HG02884 (cell line): Measurements from ENCODE around the gene ARPP19.
"Not testable (repeated sequence)": the region's sequence is repeated elsewhere in the genome, so short reads cannot be mapped to it uniquely, and the experiment has no call there.

Experiments
- ATAC-seq: cut with Tn5 transposase; IDR thresholded peaks from one replicate; pipeline ENCODE4 v1.9.1; 2021; ENCODE audit warnings: mild to moderate bottlenecking, moderate library complexity; ENCODE audit not compliant: unreplicated experiment

The ARPP19 gene

GRCh38 chr15:52515343-52515742 lies 53.5 kb downstream of the ARPP19 start:
- ATAC-seq = no peak

DNA sequence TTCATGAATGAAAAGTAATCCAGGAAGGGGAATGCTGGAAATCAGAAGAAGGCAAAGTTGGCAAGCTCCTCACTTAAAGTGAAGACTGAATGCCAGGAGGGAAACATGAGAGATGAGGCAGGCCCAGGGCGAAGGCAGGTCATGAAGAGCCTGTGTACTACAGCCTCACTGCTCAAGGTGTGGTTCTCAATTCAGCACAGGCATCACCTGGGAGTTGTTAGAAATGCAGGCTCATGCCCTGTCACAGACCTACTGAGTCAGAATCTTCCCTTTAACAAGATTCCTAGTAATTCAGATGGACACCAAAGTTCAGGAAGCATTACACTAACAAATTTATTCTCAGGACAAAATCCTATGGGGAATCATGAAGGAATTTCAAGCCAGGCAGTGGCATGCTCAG lies 54.3 kb downstream of the ARPP19 start:
- ATAC-seq = no peak

DNA sequence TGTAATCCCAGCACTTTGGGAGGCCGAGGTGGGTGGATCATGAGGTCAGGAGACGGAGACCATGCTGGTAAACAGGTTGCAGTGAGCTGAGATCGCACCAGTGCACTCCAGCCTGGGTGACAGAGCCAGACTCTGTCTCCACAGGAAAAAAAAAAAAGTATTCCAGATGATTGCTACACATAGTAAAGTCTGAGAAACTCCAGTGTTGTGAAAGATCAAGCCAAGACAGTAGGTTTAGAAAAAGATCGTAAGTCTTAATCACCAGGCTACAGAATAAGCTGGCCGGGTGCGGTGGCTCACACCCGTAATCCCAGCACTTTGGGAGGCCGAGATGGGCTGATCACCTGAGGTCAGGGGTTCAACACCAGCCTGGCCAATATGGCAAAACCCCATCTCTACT lies 56.0 kb downstream of the ARPP19 start:
- not testable (repeated sequence) for ATAC-seq

DNA sequence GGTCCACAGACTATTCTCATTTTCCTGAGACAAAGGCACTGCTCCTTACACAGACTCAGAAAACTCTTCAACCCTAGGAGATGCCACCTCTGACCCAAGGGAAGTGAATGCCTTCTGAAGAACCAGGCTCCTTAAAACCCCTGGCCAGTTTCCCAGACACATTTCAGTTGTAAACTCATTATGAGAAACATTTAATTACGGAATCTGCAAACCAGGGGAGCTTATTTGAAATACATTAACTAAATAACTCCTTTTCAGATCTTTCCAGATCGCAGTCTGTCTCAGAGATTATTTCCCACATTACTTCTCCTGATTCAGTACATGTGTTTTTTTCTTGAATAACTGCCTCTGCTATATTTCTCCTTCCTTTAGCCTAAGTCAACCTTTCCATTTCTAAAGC lies 57.7 kb downstream of the ARPP19 start:
- no peak for ATAC-seq

DNA sequence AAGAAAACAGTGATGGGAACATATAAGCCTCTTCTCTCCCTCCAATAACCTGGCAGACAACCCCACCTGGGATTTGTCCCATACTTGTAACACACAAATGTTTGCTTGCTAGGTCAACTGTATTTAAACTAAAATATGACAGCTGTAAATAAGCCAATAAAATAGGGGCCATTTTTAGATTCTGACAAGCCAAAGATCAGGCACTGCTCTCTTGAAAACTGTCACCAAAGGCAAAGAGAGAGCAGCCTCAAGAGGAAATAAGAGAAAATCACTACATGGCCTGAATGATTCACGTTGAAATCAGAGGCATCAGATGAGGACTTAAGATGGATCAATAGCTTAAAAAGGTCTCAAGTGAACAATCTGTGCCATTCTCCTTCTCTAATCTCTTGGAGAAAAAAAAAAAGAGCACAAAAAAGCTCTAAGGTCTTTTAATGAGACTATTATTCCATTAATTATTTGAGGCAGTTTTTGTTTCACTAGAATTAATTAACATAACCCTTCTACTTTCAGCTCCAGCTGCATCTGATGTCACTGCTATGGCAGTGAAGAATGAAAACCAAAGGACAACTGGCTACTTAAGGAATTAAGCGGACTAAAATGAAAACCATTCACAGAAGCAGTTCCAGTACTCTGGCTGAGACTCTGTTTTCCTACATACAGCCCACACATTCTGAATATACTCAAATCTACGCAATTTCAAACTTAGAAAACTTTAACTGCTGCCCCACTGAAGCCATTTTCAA lies 59.2 kb downstream of the ARPP19 start:
- ATAC-seq = no peak

DNA sequence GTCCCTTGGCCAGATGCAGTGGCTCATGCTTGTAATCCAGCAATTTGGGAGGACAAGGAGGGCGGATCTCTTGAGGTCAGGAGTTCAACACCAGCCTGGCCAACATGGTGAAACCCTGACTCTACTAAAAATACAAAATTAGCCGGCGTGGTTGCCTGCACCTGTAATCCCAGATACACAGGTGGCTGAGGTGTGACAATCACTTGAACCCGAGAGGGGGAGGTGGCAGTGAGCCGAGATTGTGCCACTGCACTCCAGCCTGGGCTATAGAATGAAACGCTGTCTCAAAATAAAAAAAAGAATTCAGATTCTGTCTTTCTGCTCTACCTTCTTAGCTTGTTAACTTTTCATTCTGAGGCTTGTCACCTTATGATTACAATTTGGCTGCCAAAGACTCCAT lies 62.3 kb downstream of the ARPP19 start:
- no peak for ATAC-seq

DNA sequence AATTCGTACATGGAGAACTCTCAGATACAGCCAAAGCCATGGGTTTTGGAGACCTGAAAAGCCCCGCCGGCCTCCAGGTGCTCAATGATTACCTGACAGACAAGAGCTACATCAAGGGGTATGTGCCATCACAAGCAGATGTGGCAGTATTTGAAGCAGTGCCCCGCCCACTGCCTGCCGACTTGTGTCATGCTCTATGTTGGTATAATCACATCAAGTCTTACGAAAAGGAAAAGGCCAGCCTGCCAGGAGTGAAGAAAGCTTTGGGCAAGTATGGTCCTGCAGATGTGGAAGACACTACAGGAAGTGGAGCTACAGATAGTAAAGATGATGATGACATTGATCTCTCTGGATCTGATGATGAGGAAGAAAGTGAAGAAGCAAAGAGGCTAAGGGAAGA lies 63.7 kb downstream of the ARPP19 start:
- ATAC-seq = no peak

- peak; percentile 82 for ATAC-seq
These were observed 64.9 kb downstream of the ARPP19 start for GRCh38 chr15:52503788-52504496.

DNA sequence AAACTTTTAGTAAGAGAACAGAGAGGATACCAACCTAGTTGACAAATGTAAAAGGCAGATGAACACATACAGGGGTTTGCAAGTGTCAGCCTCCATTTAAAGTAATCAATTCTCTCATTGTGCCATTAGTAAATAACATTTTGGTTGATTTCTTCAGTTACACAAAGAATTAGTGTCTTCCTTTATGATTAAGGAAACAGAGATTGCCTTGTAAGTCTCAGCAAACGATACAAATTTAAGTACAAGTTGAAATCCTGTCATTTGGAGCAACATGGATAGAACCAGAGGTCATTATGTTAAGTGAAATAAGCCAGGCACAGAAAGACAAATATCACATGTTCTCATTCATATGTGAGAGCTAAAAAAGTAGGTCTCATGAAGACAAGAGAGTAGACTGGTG lies 66.2 kb downstream of the ARPP19 start:
- no peak for ATAC-seq

DNA sequence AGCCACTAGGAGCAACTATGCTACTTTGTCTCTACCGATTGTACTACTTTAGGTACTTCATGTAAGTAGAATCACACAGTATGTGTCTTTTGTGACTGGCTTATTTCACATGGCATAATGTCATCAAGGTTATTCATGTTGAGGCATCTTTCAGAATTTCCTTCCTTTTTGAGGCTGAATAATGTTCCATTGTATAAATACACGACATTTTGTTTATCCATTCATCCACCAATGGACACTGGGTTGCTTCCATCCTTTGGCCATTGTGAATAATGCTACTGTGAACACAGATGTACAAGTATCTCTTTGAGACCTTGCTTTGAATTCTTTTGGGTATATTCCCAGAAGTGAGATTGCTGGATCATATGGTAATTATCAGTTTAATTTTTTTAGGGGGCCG lies 69.3 kb downstream of the ARPP19 start:
- ATAC-seq = no peak

- no peak for ATAC-seq
These were observed 70.1 kb downstream of the ARPP19 start for GRCh38 chr15:52498706-52499105.
